OCI-M2 (cell line): ENCODE measurements around the gene GIT1.
"Not testable (repeated sequence)": the region's sequence is repeated elsewhere in the genome, so short reads cannot be mapped to it uniquely, and the experiment has no call there.

Experiments used
- DNase-seq: peaks from one replicate; lab custom pipeline; 2025; ENCODE audit not compliant: unreplicated experiment; lab: John Stamatoyannopoulos, UW

The GIT1 gene

GRCh38 chr17:29568331-29569244, 20.9 kb downstream of the GIT1 start, which contains the start of gene TP53I13:
TP53I13 (plus strand) TSS chr17:29568701; CDS start chr17:29568759, 58 bp downstream.
- no peak for DNase-seq

DNA sequence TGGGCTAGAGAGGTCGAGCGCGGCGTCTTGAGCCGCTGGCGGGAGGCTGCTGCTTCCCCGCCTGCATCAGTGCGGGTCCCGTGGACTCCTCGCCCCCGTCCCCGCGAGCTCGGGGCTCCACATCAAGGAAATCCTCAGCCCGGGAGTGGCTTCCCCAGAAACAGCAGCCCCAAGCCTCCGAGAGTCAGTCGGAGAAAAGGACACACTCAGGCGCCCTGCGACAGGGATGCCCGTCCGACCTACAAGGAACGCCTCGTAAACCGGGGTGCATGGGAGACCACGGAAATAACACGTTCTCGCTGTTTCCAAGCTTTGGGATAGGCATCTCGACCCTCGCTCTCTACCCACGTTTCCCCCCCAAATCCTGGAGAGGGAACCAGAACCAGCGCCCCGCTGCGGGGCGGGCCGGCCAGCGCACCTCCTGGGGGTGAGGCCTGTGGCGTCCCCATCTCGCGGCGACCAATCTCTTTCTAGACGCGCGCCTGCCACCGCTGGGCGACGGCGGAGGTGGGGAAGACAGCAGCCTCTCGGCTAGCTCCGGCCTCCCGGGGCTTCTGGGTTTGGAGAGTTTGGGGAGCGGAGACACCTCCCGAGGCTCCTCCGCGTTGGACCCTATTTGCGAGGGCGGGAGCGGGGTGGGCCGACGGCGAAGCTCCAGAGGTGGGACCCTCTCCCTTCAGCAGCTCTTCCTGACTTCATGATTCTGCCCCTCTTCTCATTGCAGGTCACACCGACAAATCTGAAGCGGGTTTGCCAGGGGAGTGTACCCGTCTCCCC, 21.7 kb downstream of the GIT1 start:
- no peak for DNase-seq

DNA sequence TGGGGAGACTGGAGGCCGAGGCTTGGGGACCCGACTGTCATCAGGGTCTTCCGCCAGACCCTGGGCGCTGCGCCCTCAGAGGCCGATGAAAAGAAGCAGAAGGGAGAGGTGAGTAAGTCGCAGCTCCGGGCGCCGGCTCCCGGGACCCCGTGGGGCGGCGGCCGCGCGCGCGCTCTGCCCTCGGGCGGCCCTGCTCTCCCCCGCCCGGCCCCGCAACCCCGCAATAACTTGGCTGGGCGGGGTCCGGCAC, 22.2 kb downstream of the GIT1 start:
- DNase-seq, result no peak

DNA sequence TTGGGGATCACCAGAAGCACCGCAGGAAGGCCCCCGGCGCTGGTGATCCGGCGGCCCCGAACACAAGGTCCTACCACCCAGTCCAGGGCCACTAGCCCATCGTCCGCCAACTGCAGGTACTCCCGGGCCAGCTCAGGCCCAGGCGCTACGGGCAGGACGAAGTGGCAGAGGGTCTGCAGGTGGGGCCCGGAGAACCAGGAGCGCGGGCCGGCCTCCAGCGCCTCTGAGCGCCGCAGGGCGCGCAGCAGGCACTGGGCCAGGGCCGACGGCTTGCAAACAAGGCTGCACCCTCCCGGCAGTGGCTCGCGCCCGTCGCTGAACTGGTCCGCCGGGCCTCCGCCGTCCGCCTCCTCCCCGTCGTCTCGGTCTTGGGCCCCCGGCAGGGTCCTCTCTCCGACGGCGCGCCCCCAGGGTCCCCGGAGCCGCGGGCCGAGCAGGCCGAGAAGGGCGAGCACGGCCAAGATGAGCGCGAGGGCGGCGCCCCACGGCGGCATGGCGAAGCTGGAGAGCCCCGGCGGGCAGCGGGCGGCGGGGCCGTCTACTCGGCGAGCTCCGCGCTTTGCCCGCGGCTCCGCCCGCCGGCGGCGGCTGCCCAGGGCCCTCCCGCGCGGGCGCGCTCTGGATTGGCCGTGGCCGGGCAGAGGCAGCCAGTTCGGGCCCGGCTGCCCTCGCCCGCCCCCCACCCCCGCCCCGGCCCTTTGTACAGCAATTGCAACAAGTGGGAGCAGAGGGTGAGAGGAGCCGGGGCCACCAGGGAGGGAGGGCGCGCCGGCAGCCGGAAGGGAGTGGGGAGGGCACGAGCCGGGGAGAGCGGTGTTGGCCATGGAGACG, 22.8 kb downstream of the GIT1 start, which contains the start of gene ABHD15:
ABHD15 (minus strand) TSS at position 565 of the 831 bp plus-strand sequence; CDS start at position 494, 71 bp downstream.
- DNase-seq, result no peak

GRCh38 chr17:29565643-29566472, 23.6 kb downstream of the GIT1 start:
- DNase-seq, result no peak

DNA sequence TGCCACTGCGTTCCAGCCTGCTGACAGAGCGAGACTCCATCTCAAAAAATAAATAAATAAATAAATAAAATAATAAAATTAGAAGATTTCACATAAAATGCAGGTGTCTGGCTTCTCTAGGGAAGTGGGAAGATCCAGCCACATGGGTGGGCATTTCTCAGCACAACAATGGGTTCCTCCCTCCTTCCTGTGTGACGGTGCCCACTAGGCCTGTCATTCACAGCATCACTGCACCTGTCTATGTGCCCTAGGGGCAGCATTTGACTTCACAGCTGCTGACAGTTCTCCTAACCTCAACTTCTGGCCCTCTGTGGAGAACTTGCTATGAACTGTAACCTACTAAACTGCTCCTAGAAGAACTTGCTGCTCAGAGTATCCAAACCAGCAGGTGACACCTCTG, 25.6 kb downstream of the GIT1 start:
- DNase-seq, result no peak

DNA sequence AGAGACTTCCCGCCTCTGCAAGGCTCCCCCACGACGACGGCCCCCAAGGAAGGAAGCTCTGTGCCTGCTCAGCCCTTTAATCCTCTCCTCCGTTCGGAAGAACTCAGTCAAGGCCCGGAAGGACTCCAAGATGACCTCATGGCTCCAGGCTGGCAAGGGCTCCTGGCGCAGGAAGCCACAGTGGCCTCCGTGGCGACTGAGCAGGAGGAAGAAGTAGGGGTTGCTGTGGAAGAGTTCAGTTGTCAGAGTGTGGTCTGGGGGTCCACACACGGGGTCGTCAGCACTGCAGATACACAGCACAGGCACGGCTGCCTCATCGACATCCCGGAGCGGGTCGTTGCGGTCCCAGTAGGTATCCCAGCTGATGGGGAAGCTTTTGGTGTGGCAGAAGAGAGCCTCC, 26.8 kb downstream of the GIT1 start:
- no peak for DNase-seq

DNA sequence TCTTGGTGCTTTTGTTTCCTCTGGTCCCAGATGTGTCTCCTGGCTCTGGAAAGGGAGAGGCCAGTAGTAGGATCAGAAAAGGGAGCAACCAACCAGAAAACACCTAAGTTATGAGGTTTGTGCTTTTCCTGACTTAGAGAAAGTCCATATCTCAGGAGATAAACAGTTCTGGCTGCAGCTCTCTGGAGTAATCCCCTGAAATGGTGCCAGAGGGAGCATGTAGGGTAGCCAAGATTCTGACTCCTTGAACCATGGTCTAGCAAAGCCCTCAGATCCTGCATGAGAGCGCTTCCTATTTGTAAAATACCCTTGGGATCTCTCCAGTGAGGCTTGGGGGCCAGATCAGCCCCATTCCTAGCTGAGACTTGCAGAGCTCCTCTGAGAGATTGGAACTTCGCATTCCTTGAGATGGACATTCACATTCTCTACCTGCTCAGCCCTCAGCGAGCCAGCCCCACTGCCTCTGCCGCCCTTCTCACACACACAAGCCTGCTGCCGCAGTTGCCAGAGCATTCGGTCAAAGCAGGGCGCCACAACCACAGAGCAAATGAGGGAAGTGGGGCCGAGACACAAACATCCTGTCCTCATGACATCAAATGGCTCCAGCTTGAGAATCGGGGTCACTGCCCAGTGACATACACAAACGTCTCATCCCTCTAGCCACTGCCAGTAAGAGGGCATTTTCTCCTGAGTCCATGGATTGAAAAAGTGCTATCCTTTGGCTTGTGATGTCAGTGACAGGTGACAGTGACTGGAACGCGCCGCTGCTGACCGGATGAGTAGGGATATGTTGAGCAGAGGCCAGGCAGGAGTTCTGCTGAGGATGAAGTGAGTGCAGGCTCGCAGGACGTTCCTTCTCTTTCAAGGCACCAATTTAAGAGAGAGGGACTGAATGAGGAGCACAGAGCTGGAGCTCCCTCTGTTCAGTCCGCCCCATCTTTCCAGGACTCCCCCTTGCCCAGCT, 27.6 kb downstream of the GIT1 start:
- DNase-seq, result no peak

DNA sequence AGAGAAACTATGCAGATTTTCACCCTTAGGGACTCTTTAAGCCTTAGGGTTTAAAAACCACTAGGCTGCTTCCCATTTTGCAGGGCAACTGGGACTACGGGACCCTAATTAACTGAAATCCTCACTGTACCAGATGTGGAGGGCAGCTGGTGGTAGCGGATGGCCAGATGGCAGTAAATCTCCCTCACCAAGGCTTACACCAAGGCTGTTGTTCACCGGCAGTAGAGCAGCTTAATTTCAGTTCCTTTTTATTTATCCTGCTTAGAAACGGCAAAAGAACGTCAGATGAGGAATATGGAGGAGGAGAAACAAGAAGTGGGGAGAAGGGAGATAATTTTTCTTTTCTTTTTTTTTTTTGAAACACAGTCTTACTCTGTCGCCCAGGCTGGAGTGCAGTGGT, 29.1 kb downstream of the GIT1 start:
- no peak for DNase-seq

DNA sequence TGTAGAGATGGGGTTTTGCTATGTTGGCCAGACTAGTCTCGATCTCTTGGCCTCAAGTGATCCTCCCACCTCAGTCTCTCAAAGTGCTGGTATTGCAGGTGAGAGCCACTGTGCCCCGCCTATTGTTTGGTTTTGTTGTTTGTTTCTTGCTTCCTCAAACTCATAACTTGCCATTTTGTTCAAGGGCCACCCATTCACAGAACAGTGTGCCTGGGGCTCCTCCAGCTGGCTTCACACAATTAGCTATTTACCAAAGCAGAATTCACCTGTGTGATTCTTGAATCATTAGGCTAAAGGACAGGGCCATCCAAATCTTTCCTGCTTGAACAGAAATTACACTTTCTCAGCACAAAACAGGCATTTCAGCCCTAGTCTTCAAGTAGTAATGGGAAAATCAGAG, 29.8 kb downstream of the GIT1 start:
- DNase-seq, result no peak

GRCh38 chr17:29558139-29558538, 31.3 kb downstream of the GIT1 start:
- DNase-seq, result not testable (repeated sequence)

DNA sequence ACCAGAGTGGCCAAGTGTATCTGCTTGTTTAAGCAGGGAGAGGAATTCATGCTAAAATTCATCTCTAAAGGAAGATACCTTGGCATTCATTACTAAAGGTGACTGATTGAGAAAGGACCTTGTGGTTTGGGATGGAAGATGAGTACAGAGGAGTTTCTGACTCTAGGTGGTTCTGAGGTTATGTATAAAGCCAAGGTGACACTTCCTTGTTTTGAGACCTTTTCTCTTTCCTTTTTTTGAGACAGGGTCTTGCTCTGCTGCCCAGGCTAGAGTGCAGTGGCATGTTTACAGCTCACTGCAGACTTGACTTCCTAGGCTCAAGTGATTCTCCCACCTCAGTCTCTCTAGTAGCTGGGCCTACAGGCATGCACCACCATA, 31.7 kb downstream of the GIT1 start:
- no peak for DNase-seq

DNA sequence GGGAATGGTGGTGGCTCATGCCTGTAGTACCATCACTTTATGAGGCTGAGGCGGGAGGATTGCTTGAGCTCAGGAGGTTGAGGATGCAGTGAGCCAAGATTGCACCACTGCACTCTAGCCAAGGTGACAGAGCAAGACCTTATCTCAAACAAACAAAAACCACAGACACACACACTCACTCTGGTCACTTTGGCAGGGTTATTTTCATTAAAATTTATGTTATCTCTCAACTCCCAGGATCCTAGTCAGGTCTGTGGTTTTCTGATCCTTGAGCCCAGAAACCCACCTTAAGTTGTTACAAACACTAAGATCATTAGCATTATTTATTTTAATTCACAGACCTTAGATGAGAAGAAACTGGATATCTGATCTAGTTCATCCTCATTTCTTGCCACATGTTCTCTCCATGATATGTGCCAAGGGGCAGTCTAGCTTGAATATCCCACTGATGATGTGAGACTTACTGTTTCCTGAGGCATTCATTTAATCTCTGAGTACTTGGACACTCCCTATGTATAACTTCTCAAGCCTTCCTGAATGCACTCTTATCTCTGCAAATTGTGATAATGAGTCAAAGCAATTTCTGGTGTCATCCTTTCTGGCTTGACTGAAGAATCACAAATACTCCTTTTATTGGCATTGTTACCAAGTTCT, 32.2 kb downstream of the GIT1 start:
- no peak for DNase-seq

DNA sequence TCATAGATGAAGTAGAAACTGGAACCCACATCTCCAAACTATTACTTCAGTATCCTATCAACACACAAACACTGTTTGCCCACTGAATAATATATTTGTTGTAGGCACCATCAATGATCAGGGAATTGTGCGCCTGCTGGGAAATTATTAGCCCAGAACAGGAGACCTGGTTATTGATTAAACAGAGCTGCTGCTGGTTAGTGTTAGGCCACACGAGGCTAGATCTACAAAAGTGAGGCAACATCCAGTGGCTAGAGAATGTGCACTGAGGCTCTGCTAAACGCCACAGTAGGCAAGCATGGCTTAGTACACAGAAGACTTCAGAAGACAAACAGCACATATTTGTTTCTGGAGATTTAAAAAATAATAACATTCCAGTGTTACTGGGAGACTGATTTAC, 33.6 kb downstream of the GIT1 start:
- no peak for DNase-seq

DNA sequence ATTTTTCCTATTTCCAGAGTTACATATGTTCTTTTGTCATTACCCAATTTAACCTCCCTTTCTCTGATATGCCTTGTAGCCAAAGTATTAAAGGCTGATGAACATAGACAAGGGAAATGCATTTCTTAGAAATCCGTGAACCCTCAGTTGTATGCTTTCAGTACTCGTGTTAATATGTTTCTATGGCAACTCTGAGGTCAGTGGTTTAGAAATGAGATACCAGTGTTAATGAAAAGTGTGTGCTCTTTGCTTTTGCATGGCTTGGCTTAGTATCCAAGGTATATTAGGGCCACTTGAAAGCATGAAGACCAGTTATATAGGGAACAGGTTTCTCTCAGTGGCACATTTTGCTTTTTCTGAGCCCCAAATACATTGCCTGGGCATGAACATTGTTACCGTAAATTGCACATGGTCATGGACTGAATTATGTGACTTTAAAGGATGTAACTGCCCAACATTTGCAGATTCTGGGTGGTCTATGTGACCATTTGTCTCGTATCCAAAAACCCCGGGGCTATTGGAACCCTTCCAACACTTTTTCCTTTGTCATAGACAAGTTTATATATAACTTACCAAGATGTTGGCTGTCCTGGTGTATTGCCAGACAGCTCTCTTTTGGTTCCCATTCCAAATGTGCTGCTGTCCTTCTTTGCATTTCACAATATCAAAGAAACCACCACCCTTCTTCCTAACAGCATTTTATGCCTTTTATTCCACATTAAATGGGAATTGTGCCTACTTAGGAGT, 40.1 kb downstream of the GIT1 start:
- DNase-seq, result no peak

GRCh38 chr17:29546830-29547229, 42.6 kb downstream of the GIT1 start:
- DNase-seq, result no peak

GRCh38 chr17:29546085-29546484, 43.4 kb downstream of the GIT1 start:
- DNase-seq, result no peak

GRCh38 chr17:29544066-29544465, 45.4 kb downstream of the GIT1 start:
- DNase-seq, result no peak
